Brain microvascular endothelial cell (primary cell): ENCODE measurements around the gene PKNOX2.

Experiments used
- DNase-seq: peaks from one replicate; pipeline ENCODE4 v3.0.0-alpha.2; 2020
- H3K27ac ChIP-seq: fragments of 250-450 bp; sonication (Bioruptor Pico); 2 replicates; pipeline ENCODE4 v1.5.1; 2020; ENCODE audit warnings: mild to moderate bottlenecking, moderate library complexity
- H3K27me3 ChIP-seq: fragments of 250-450 bp; sonication (Bioruptor Pico); replicated peaks from 2 replicates; pipeline ENCODE4 v1.5.1; 2020; ENCODE audit warnings: mild to moderate bottlenecking
- H3K36me3 ChIP-seq: fragments of 250-450 bp; sonication (Bioruptor Pico); replicated peaks from 2 replicates; pipeline ENCODE4 v1.5.1; 2020; ENCODE audit warnings: mild to moderate bottlenecking
- H3K4me3 ChIP-seq: 2 replicates; pipeline ENCODE4 v1.5.1; 2011; ENCODE audit warnings: low read depth, mild to moderate bottlenecking, control low read depth, low read length, moderate library complexity
- in situ Hi-C: cut with HindIII; loops from 2 replicates; pipeline ENCODE4 v1.10.0; 2017; ENCODE audit warnings: low sequenced_read_pairs, low pct_ligation_motif_present
- TF ChIP-seq, protein P1 (sequence below): IDR thresholded peaks from 2 replicates; pipeline ENCODE4 v1.5.1; 2011; ENCODE audit warnings: low read depth, mild to moderate bottlenecking, moderate library complexity, low read length, control low read depth, inconsistent platforms; ENCODE audit errors: missing control alignments

Gene PKNOX2

GRCh38 chr11:125228445-125228844 lies 63.9 kb downstream of the PKNOX2 start:
- Histone ChIP-seq H3K4me3 (no peak overlapping the region), H3K27me3 (no peaks in the 10 kb centered on the region), H3K36me3 (no peaks in the 10 kb centered on the region), H3K27ac (no peak overlapping the region)
- TF ChIP-seq, protein P1, sequence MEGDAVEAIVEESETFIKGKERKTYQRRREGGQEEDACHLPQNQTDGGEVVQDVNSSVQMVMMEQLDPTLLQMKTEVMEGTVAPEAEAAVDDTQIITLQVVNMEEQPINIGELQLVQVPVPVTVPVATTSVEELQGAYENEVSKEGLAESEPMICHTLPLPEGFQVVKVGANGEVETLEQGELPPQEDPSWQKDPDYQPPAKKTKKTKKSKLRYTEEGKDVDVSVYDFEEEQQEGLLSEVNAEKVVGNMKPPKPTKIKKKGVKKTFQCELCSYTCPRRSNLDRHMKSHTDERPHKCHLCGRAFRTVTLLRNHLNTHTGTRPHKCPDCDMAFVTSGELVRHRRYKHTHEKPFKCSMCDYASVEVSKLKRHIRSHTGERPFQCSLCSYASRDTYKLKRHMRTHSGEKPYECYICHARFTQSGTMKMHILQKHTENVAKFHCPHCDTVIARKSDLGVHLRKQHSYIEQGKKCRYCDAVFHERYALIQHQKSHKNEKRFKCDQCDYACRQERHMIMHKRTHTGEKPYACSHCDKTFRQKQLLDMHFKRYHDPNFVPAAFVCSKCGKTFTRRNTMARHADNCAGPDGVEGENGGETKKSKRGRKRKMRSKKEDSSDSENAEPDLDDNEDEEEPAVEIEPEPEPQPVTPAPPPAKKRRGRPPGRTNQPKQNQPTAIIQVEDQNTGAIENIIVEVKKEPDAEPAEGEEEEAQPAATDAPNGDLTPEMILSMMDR: no peak
- no peak for DNase-seq
- in situ Hi-C loops: no loop called here

GRCh38 chr11:125228993-125229392 lies 64.4 kb downstream of the PKNOX2 start:
- TF ChIP-seq, protein P1: no peak
- no peaks in the 10 kb centered on the region for H3K36me3 ChIP-seq
- in situ Hi-C loops: no loop called here

GRCh38 chr11:125229916-125230315 lies 65.4 kb downstream of the PKNOX2 start:
- H3K27me3 ChIP-seq: no peaks in the 10 kb centered on the region
- H3K27ac ChIP-seq: no peak overlapping the region
- DNase-seq: no peak
- H3K4me3 ChIP-seq: no peak overlapping the region
- in situ Hi-C loops: no loop called here
- H3K36me3 ChIP-seq: no peaks in the 10 kb centered on the region
- TF ChIP-seq, protein P1: no peak

More at GRCh38 chr11:125228993-125229392, 64.4 kb downstream of the PKNOX2 start:
- Histone ChIP-seq H3K27ac (no peak overlapping the region), H3K4me3 (no peak overlapping the region), H3K27me3 (no peaks in the 10 kb centered on the region)
- DNase-seq: no peak

GRCh38 chr11:125233116-125233515 lies 68.6 kb downstream of the PKNOX2 start:
- Histone ChIP-seq H3K27me3 (no peaks in the 10 kb centered on the region), H3K27ac (no peak overlapping the region), H3K4me3 (no peak overlapping the region), H3K36me3 (no peaks in the 10 kb centered on the region)
- TF ChIP-seq, protein P1: no peak
- no peak for DNase-seq
- in situ Hi-C loops: no loop called here

DNA sequence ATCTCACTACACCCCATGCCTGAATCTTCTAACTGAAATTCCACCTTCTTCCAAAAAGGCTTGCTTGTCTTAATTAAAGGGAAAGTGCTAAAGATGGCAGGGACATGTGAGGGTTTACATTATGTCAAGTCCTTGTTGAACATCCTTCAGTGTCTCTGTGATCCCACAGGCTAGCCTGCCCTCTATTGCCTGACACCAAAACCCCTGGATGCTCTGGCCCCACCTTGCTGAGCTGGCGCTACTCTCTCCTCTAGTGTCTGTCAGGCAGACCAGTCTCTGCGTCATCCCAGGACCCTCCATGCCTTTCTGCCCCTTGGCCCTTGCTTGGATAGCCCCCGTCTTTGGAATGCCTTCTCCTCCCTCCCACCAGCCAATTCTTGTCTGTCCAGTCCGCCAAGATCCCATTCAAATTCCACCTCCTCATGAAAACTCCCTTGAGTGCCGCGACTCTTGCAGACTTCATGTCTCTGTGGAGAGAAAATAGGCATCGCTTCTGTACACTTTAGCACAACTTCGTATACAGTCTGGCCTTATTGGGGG lies 69.3 kb downstream of the PKNOX2 start:
- Histone ChIP-seq H3K36me3 (no peaks in the 10 kb centered on the region), H3K27ac (no peak overlapping the region), H3K27me3 (no peaks in the 10 kb centered on the region), H3K4me3 (no peak overlapping the region)
- no peak for DNase-seq
- TF ChIP-seq, protein P1: no peak
- in situ Hi-C loops: no loop called here

DNA sequence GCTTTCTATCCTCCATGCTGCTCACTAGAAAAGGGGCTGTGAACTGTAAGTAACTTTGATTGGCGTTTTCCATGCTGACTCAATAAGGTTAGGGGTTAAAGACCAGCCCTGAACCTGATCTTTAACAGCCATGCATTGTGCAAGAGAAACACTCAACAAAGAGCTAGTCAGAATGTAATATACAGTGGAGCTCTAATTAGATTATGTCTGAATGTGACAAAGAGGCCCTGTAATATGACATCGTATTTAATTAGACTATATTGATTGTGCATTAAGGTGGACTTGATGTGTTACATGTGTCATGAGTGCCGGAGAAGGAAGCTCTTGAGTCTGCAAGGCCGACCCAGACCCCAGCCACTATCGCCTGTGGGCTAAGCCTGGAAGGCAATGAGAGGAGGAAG lies 70.5 kb downstream of the PKNOX2 start:
- no peak for DNase-seq
- in situ Hi-C loops: no loop called here
- TF ChIP-seq, protein P1: no peak
- Histone ChIP-seq H3K4me3 (no peak overlapping the region), H3K36me3 (no peaks in the 10 kb centered on the region), H3K27ac (no peak overlapping the region), H3K27me3 (no peaks in the 10 kb centered on the region)
